Gastrocnemius medialis (tissue), 4 donors: ENCODE data around the gene SMARCAD1. TPM values are rescaled to one million over a fixed set of nuclear protein-coding genes. Genes with fewer than 3 reads are reported as not detected.

Source experiments
- ATAC-seq, 2 donors: fragments of 150-250 bp; one replicate each; pipeline ENCODE4 v1.9.1; 2016
- DNase-seq, 2 donors: peaks; one replicate each; pipeline ENCODE4 v3.0.0-alpha.2; 2019
- H3K27ac ChIP-seq, 4 donors: fragments of 200-600 bp; sonication (generic); 1 replicate in 1 of 4; 2 replicates in 3 of 4; pipeline ENCODE4 v1.5.1; 2016 to 2018; ENCODE audit warnings: mild to moderate bottlenecking in 2 of 4, moderate library complexity in 1 of 4
- H3K27me3 ChIP-seq, 3 donors: fragments of 200-600 bp; sonication (generic) in 2 of 3; 1 replicate in 1 of 3; 2 replicates in 2 of 3; pipeline versions ENCODE4 v1.5.1 to v1.6.0; 2016 to 2019; ENCODE audit warnings: mild to moderate bottlenecking in 1 of 3, moderate library complexity in 1 of 3
- H3K36me3 ChIP-seq, 2 donors: fragments of 200-600 bp; sonication (generic) in 1 of 2; one replicate each; pipeline ENCODE4 v1.5.1; 2017 to 2018
- H3K4me1 ChIP-seq, 2 donors: fragments of 200-600 bp; sonication (generic) in 1 of 2; one replicate each; pipeline ENCODE4 v1.5.1; 2016 to 2017; ENCODE audit warnings: mild to moderate bottlenecking in 2 of 2
- H3K4me3 ChIP-seq, 4 donors: fragments of 200-600 bp; sonication (generic) in 3 of 4; 1 replicate in 1 of 4; 2 replicates in 3 of 4; pipeline ENCODE4 v1.5.1; 2016 to 2019; ENCODE audit warnings: mild to moderate bottlenecking in 2 of 4
- H3K9me3 ChIP-seq, 3 donors: fragments of 200-600 bp; sonication (generic) in 2 of 3; 1 replicate in 1 of 3; 2 replicates in 2 of 3; pipeline ENCODE4 v1.5.1; 2016 to 2019
- CTCF ChIP-seq, 5 experiments: fragments of 450-650 bp in 3 of 5; fragments of 200-600 bp in 2 of 5; sonication (generic) in 2 of 5; IDR thresholded peaks in 4 of 5; conservative IDR thresholded peaks in 1 of 5; 1 replicate in 4 of 5; 2 replicates in 1 of 5; pipeline ENCODE4 v1.5.1; 2016 to 2019; ENCODE audit warnings: antibody characterized with exemption in 5 of 5, mild to moderate bottlenecking in 3 of 5, moderate library complexity in 3 of 5
- POLR2A ChIP-seq, 2 donors: fragments of 450-650 bp; IDR thresholded peaks; one replicate each; pipeline ENCODE4 v1.6.1; 2017; ENCODE audit warnings: antibody characterized with exemption in 2 of 2, mild to moderate bottlenecking in 2 of 2, moderate library complexity in 2 of 2
- in situ Hi-C, 4 donors: fragments of 200-750 bp; cut with MboI; loops; one replicate each; pipeline versions ENCODE4 v1.15.0 to v1.8.0; 2017; ENCODE audit warnings: low sequenced_read_pairs in 4 of 4
- intact Hi-C: fragments of 100-400 bp; cut with DNase I; formaldehyde crosslinking; loops from one replicate; pipeline ENCODE4 v1.15.1; 2023; ENCODE audit warnings: low total_unique reads
- total RNA-seq, 4 donors: library from RNA; depleted of rRNA; stranded (reverse); fragments of >200 nt; gene quantifications; one replicate each; pipeline versions ENCODE4 v1.1.0 to v1.2.3, GENCODE V29; 2016

SMARCAD1 gene
- total RNA-seq, 4 donors from 2014 or later, result 5.7 to 16.9 (median 8.0) TPM

GRCh38 chr4:94208266-94208665 is 601 bp downstream of the SMARCAD1 start:
- peaks cover 0 to 22% of the 10 kb centered on the region in 2 donors for H3K36me3 ChIP-seq
- peak overlapping the region; percentile 86 to 99 (median 96) for H3K4me3 ChIP-seq
- intact Hi-C loops (loop anchor here (5.0 to 10.0 kb wide), 3 partner anchors 199 to 789 kb away; no protein-coding TSS in a partner anchor), in situ Hi-C loops (no loop called here)
- no peaks in the 10 kb centered on the region for H3K9me3 ChIP-seq
- no peaks in the 10 kb centered on the region for H3K27me3 ChIP-seq
- peak overlapping the region; percentile 88 to 98 (median 96) for H3K27ac ChIP-seq
- ATAC-seq, result no peak
- peaks cover 23 to 27% of the 10 kb centered on the region in 2 donors for H3K4me1 ChIP-seq
- TF ChIP-seq POLR2A (IDR thresholded peaks at IDR 0.05) (no peak), CTCF (IDR thresholded peaks at IDR 0.05 in 4 of 5, conservative IDR thresholded peaks at IDR 0.05 in 1 of 5) (no peak)
- DNase-seq, result no peak

GRCh38 chr4:94208918-94209317 is 1.3 kb downstream of the SMARCAD1 start:
- Histone ChIP-seq H3K4me3 (peak overlapping the region in 2 of 4 donors; percentile 86 to 96), H3K36me3 (peaks cover 0 to 29% of the 10 kb centered on the region in 2 donors), H3K27ac (peak overlapping the region in 3 of 4 donors; percentile 95 to 98 (median 97)), H3K27me3 (no peaks in the 10 kb centered on the region), H3K9me3 (no peaks in the 10 kb centered on the region), H3K4me1 (peaks cover 23 to 27% of the 10 kb centered on the region in 2 donors)
- in situ Hi-C loops, result no loop called here
- TF ChIP-seq CTCF (IDR thresholded peaks at IDR 0.05 in 4 of 5, conservative IDR thresholded peaks at IDR 0.05 in 1 of 5) (no peak), POLR2A (IDR thresholded peaks at IDR 0.05) (no peak)
- intact Hi-C loops, result loop anchor here (5.0 to 10.0 kb wide), 3 partner anchors 198 to 788 kb away; no protein-coding TSS in a partner anchor
- DNase-seq (no peak), ATAC-seq (no peak)

GRCh38 chr4:94211861-94212260 is 4.2 kb downstream of the SMARCAD1 start:
- H3K27ac ChIP-seq, result no peak overlapping the region
- TF ChIP-seq POLR2A (IDR thresholded peaks at IDR 0.05) (no peak), CTCF (IDR thresholded peaks at IDR 0.05 in 4 of 5, conservative IDR thresholded peaks at IDR 0.05 in 1 of 5) (no peak)
- no peaks in the 10 kb centered on the region for H3K9me3 ChIP-seq
- in situ Hi-C loops, result no loop called here
- ATAC-seq, result no peak
- H3K36me3 ChIP-seq, result peaks cover 0 to 32% of the 10 kb centered on the region in 2 donors
- no peak overlapping the region for H3K4me3 ChIP-seq
- intact Hi-C loops, result no loop called here
- no peak for DNase-seq
- peaks cover 23 to 27% of the 10 kb centered on the region in 2 donors for H3K4me1 ChIP-seq
- no peaks in the 10 kb centered on the region for H3K27me3 ChIP-seq

- intact Hi-C loops (no loop called here), in situ Hi-C loops (no loop called here)
- ATAC-seq, result no peak
- peaks cover 0 to 33% of the 10 kb centered on the region in 2 donors for H3K36me3 ChIP-seq
- H3K4me1 ChIP-seq, result peaks cover 6 to 11% of the 10 kb centered on the region in 2 donors
- H3K27me3 ChIP-seq, result no peaks in the 10 kb centered on the region
- no peak overlapping the region for H3K4me3 ChIP-seq
- TF ChIP-seq CTCF (IDR thresholded peaks at IDR 0.05 in 4 of 5, conservative IDR thresholded peaks at IDR 0.05 in 1 of 5), result no peak
- no peak for TF ChIP-seq POLR2A (IDR thresholded peaks at IDR 0.05)
- H3K27ac ChIP-seq, result no peak overlapping the region
- DNase-seq, result no peak
- H3K9me3 ChIP-seq, result no peaks in the 10 kb centered on the region
Observed at GRCh38 chr4:94214703-94215319, 7.1 kb downstream of the SMARCAD1 start.
